GM12873 (cell line): Measurements from ENCODE around the gene LEMD2.

Experiments
- TF ChIP-seq, protein P1 (sequence below): IDR thresholded peaks from 2 replicates; pipeline ENCODE4 v1.5.1; 2012; ENCODE audit warnings: low read depth, mild to moderate bottlenecking, moderate library complexity, low read length, control low read depth; ENCODE audit not compliant: insufficient read depth; ENCODE audit errors: missing control alignments

Gene LEMD2

DNA sequence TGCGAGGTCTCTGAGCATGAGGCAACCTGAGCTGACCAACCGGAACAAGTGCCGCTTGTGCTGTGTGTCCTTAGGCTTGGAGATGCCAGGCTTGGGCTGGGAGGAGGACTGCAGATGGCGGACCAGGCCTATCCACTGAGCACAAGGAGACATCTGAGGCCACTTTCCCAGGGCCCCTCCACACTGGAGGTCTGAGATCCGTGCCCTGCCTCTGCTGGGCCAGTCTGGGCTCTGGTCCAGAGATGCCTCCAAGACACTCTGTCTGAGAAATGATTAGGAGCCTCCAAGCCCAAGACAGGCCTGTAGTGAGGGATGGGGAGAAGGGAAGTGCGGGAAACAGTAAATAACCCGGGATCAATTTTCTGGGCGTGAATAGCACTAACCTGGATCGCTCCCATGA lies 17.9 kb upstream of the LEMD2 start:
- TF ChIP-seq, protein P1, sequence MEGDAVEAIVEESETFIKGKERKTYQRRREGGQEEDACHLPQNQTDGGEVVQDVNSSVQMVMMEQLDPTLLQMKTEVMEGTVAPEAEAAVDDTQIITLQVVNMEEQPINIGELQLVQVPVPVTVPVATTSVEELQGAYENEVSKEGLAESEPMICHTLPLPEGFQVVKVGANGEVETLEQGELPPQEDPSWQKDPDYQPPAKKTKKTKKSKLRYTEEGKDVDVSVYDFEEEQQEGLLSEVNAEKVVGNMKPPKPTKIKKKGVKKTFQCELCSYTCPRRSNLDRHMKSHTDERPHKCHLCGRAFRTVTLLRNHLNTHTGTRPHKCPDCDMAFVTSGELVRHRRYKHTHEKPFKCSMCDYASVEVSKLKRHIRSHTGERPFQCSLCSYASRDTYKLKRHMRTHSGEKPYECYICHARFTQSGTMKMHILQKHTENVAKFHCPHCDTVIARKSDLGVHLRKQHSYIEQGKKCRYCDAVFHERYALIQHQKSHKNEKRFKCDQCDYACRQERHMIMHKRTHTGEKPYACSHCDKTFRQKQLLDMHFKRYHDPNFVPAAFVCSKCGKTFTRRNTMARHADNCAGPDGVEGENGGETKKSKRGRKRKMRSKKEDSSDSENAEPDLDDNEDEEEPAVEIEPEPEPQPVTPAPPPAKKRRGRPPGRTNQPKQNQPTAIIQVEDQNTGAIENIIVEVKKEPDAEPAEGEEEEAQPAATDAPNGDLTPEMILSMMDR, result no peak

DNA sequence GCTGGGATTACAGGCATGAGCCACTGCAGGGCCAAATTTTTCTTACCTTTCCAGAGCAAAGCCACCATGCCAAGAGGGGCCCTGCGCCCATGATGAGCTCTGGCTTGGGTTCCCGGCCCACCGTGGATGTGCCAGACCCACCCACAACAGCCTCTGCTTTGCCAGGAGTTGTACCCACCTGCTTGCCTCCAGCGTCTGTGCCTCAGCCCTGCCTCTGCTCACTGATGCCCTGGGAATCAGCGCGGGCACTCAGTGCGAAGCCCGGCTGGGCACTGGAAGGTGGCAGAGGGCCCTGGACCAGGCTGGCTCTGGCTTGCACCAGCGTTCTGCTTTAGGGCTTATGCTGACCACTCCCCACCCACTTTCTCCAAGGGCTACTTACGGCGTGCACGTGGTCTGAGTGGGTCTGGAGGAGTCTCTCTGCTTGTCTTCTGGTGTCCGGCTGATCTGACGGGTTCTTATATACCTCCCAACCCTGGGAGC lies 14.7 kb upstream of the LEMD2 start, which contains the start of gene MLN:
Gene MLN (minus strand): TSS at position 433 of the 483 bp plus-strand sequence. CDS start 2,840 bp downstream, outside the sequence.
- TF ChIP-seq, protein P1, result no peak

DNA sequence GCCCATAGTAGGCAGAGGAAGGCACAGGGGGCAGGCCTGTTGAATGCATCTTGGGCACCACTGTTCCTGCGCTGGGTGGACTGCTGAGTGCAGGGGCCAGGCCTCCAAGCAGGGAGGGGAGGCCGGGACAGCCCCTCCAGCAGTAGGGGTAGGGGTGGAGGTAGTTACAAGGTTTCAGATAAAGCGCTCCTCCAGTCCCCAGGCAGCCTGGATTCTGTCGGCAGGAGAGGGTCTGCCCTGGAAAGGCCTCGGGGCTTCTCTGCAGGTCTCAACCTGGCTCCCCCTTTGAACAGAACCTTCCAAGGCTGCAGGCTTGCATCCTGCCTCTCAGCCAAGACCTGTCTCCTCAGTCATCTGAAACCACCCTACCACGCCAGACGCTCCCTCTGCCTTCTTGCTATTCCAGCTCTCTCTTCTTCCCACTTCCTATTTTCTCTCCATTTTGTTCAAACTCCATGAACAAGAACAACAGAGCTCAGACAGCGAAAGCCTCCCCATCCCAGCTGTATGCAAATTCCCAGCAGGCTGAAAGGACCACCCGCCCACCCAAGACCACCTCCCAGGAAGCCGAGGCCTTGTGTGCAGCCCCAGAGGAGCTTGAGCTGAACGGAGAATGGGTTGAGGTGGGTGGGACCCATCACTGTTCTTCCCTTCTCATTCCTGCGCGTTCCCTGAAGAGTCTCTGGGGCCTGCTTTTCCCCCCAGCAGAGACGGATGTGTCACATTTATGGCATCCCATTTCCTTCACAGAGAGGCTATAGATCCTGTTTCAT lies 13.4 kb upstream of the LEMD2 start:
- TF ChIP-seq, protein P1, result no peak

DNA sequence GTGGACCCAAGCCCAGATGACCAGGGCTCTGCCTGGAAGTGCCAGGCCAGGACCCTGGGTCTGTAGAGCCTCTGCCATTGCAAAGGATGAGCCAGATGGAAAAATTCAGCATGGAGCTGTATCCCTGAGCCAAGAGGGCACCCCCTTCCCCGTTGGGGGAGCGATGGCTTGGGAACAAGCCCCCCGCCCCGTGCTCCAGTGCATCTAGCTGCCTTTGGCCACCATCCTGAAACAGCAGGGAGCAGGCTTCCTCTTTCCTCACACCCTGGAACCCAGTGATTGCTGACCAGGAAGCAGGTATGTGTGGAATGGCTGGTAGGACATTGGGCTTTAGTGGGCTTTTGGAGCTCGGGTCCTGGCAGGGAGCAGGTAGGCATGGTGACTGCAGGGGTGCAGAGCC lies 12.7 kb upstream of the LEMD2 start:
- TF ChIP-seq, protein P1, result no peak

DNA sequence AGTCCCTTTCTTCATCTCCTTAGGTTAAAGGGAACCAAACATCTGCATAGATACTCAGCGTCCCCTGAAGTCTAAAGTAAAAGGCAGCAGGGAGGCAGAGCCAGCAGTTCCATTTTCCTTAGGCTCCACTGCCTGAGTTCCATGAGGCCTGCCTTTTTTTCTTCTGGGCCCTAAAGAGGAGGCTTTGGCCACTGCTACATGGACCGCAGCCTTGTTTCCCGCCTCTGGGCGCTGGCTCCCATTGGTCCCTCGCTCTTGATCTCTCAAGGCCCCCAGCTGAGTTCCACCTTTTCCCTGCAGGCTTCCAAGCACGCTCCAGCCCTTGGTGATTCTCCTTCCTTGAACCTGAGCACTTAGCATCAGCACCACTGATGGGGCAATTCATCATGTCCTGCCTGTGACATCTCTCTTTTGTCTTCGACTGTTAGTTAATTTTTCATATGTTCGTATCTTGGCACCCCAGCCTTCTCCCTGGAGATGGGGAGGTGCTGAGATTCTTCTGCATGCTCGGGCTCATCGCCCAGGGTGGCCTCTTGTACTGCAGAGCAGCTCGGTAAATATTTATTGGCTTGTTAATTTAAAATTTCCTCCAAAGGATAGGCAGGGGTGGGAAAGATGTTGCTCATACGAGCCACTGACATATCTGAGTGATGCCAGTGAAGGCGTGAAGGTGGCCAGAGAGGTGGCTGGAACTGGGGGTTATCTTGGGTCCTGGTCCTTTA lies 11.5 kb upstream of the LEMD2 start:
- TF ChIP-seq, protein P1, result no peak

DNA sequence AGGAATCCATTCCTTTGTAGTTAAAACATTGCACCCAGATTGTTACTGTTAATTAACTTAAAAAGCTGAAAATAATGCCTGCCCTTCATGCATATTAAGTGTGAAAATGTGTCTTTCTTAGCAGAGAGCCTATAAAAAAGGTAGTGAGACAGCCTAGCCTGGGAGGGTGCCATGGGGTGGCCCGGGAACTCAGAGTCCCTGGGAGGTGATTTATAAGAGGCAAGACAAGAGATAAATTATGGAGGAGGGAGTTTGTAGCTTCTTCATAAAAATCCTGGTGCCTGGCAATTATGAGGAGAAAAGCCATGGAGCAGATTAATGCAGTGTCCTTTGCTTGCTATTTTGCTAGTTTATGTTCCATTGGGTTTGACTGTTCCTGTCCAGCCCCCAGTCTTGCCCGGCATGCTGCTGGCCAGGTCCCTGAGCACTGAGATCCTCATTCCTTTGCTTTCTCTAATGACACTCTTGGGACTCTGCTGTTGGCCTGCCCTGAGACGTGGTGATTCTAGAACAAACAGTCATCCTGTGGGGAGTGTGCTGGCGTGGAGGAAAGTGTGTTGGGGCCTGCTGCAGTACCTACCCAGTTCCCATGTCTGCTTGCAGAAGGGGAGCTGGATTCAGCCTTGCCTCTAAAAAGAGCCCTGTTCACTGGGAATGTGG lies 10.7 kb upstream of the LEMD2 start:
- TF ChIP-seq, protein P1, result no peak

DNA sequence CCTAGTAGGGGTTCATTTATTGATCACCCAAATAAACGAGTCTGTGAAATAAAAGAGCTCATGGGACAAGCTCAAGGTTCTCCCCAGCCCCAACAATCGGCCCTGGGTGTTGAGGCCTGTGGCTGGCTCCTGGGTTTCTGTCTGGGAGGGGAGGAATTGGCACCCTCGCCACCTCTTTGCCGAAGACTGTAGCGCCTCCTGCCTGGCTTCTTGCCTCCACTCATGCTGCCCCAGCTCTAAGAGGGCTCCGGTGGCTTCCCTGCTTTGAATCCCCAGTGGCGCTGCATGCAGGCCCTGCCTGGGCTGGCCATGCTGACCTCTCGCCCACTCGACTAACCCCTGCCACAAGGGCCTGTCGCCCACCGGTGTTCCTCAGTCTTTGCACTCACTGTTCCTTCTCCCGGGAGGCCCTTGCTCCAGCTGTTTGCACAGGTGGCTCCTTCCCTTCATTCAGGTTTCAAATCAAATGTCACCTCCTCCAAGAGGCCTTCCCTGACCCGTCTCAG lies 9.5 kb upstream of the LEMD2 start:
- TF ChIP-seq, protein P1, result no peak
